A673 (cell line): ENCODE data around the gene ZNF837. TPM values are rescaled to one million over a fixed set of nuclear protein-coding genes. Genes with fewer than 3 reads are reported as not detected.

Experiments used
- BruUV-seq: library from RNA; stranded (reverse); fragments of 400-500 nt; replicated peaks from 2 replicates; lab custom pipeline; 2021; lab: Mats Ljungman, UMichigan
- CTCF ChIA-PET: fragments of 300-600 bp; sonication (Branson Sonifier 250); formaldehyde crosslinking; loops from one replicate; lab custom pipeline; 2022; ENCODE audit warnings: antibody characterized with exemption; lab: Charles Lee
- POLR2A ChIA-PET: fragments of 300-600 bp; sonication (Branson Sonifier 250); formaldehyde crosslinking; loops from one replicate; lab custom pipeline; 2022; ENCODE audit warnings: antibody characterized with exemption; ENCODE audit not compliant: low non-redundant PET; lab: Charles Lee
- DNase-seq: peaks from one replicate; pipeline ENCODE4 v3.0.0-alpha.2; 2015; ENCODE audit warnings: low spot score
- H3K27ac ChIP-seq: fragments of 200-600 bp; sonication (generic); 2 replicates; pipeline ENCODE4 v1.5.1; 2016; ENCODE audit warnings: mixed run types, low read depth, mild to moderate bottlenecking, mixed read lengths, antibody characterized with exemption, low read length; ENCODE audit not compliant: poor library complexity, severe bottlenecking
- H3K27me3 ChIP-seq: fragments of 200-600 bp; sonication (generic); replicated peaks from 2 replicates; pipeline ENCODE4 v1.6.1; 2017; ENCODE audit warnings: mixed run types, low read depth, mild to moderate bottlenecking, mixed read lengths, antibody characterized with exemption, low read length; ENCODE audit not compliant: insufficient read depth, poor library complexity
- H3K36me3 ChIP-seq: fragments of 200-600 bp; sonication (generic); 2 replicates; pipeline ENCODE4 v1.6.1; 2016; ENCODE audit warnings: mixed run types, mild to moderate bottlenecking, mixed read lengths, antibody characterized with exemption, low read length; ENCODE audit not compliant: insufficient read depth, poor library complexity, severe bottlenecking
- H3K4me1 ChIP-seq: fragments of 200-600 bp; sonication (generic); 2 replicates; pipeline ENCODE4 v1.6.1; 2017; ENCODE audit warnings: mixed run types, mild to moderate bottlenecking, mixed read lengths, antibody characterized with exemption, low read length; ENCODE audit not compliant: insufficient read depth, poor library complexity, severe bottlenecking
- H3K4me3 ChIP-seq: fragments of 200-600 bp; sonication (generic); 2 replicates; pipeline ENCODE4 v1.5.1; 2016; ENCODE audit warnings: low read depth, mixed run types, mild to moderate bottlenecking, mixed read lengths, low read length; ENCODE audit not compliant: poor library complexity, severe bottlenecking
- H3K9me3 ChIP-seq: fragments of 200-600 bp; sonication (generic); 2 replicates; pipeline ENCODE4 v1.6.1; 2016; ENCODE audit warnings: mixed run types, low read depth, mild to moderate bottlenecking, mixed read lengths, antibody characterized with exemption, low read length; ENCODE audit not compliant: poor library complexity, severe bottlenecking
- CTCF ChIP-seq: fragments of 300-800, 200-600 bp; sonication (generic); conservative IDR thresholded peaks from 2 replicates; pipeline ENCODE4 v1.5.1; 2017; ENCODE audit warnings: low read depth, mild to moderate bottlenecking, antibody characterized with exemption, low read length, moderate library complexity, mixed read lengths
- EZH2 ChIP-seq: fragments of 200-600 bp; sonication (generic); IDR thresholded peaks from 2 replicates; pipeline ENCODE4 v1.6.1; 2017; ENCODE audit warnings: borderline replicate concordance, low read depth, mild to moderate bottlenecking, mixed read lengths, antibody characterized with exemption, low read length; ENCODE audit not compliant: poor library complexity, severe bottlenecking
- intact Hi-C: fragments of 100-400 bp; cut with micrococcal nuclease; formaldehyde crosslinking; loops from one replicate; pipeline ENCODE4 v1.10.0; 2022; ENCODE audit not compliant: unreplicated experiment
- total RNA-seq: library from RNA; stranded (reverse); gene quantifications from 2 replicates; pipeline ENCODE4 v1.2.3, GENCODE V29; 2021

ZNF837 gene
- total RNA-seq, 1 experiment from 2014 or later: 1.3 TPM

- no peak for DNase-seq
- TF ChIP-seq CTCF: no peak
- Histone ChIP-seq H3K9me3 (no peaks in the 10 kb centered on the region), H3K4me1 (peaks cover 6% of the 10 kb centered on the region), H3K27ac (no peak overlapping the region), H3K27me3 (no peaks in the 10 kb centered on the region), H3K4me3 (no peak overlapping the region), H3K36me3 (no peaks in the 10 kb centered on the region)
- BruUV-seq: no TSS peak
- ChIA-PET CTCF (no interaction called here), POLR2A (no interaction called here)
- intact Hi-C loops: no loop called here
These were observed 23.2 kb downstream of the ZNF837 start for GRCh38 chr19:58357481-58358145.

- intact Hi-C loops: no loop called here
- ChIA-PET POLR2A (no interaction called here), CTCF (no interaction called here)
- no peak for DNase-seq
- H3K9me3 ChIP-seq: no peaks in the 10 kb centered on the region
- no peak for TF ChIP-seq EZH2
- TF ChIP-seq CTCF: no peak
- no peak overlapping the region for H3K27ac ChIP-seq
- H3K4me3 ChIP-seq: no peak overlapping the region
- H3K27me3 ChIP-seq: no peaks in the 10 kb centered on the region
- H3K36me3 ChIP-seq: no peaks in the 10 kb centered on the region
- no TSS peak for BruUV-seq
- peaks cover 6% of the 10 kb centered on the region for H3K4me1 ChIP-seq
These were observed 23.9 kb downstream of the ZNF837 start for GRCh38 chr19:58356766-58357480.

GRCh38 chr19:58355908-58356765 is 24.7 kb downstream of the ZNF837 start:
- ChIA-PET POLR2A (interaction anchor here (0.6 kb wide), 1 partner anchor 8 kb away, joined by 5 read pairs; no protein-coding TSS in a partner anchor), CTCF (no interaction called here)
- no peak for TF ChIP-seq CTCF
- TF ChIP-seq EZH2: no peak
- peak; percentile 33 for DNase-seq
- Histone ChIP-seq H3K36me3 (no peaks in the 10 kb centered on the region), H3K9me3 (no peaks in the 10 kb centered on the region), H3K27ac (no peak overlapping the region), H3K4me3 (no peak overlapping the region), H3K4me1 (no peaks in the 10 kb centered on the region), H3K27me3 (no peaks in the 10 kb centered on the region)
- BruUV-seq: no TSS peak
- intact Hi-C loops: no loop called here
